Endothelial cell of umbilical vein (primary cell): ENCODE data around the gene CTTN.

Source experiments
- GATA2 ChIP-seq: IDR thresholded peaks from 2 replicates; pipeline ENCODE4 v1.7.0; 2011; ENCODE audit warnings: low read depth, mild to moderate bottlenecking, moderate library complexity, mixed read lengths, low read length; ENCODE audit not compliant: insufficient read length, insufficient read depth
- JUN ChIP-seq: IDR thresholded peaks from 2 replicates; pipeline ENCODE4 v1.6.1; 2011; ENCODE audit warnings: borderline replicate concordance, low read depth; ENCODE audit not compliant: insufficient read length, insufficient read depth

GRCh38 chr11:70416881-70417280 lies 18.6 kb downstream of the CTTN start:
- no peak for TF ChIP-seq GATA2
- TF ChIP-seq JUN: no peak
